SHP77 treated with DMSO at 0.1 percent for 48 hours (cell line): ENCODE results near the gene SLC25A48.

ENCODE experiments used
- DNase-seq: peaks from one replicate; lab custom pipeline; 2025; lab: John Stamatoyannopoulos, UW

Gene SLC25A48, protein sequence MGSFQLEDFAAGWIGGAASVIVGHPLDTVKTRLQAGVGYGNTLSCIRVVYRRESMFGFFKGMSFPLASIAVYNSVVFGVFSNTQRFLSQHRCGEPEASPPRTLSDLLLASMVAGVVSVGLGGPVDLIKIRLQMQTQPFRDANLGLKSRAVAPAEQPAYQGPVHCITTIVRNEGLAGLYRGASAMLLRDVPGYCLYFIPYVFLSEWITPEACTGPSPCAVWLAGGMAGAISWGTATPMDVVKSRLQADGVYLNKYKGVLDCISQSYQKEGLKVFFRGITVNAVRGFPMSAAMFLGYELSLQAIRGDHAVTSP

GRCh38 chr5:135834639-135835529 lies at the start of gene SLC25A48:
SLC25A48 (plus strand) TSS chr5:135834663; CDS start chr5:135834848, 185 bp downstream.
- DNase-seq = no peak

- DNase-seq = no peak
Observed at GRCh38 chr5:135800656-135801055, 33.8 kb upstream of the SLC25A48 start.

GRCh38 chr5:135810188-135810943 lies 24.1 kb upstream of the SLC25A48 start:
- DNase-seq = no peak

DNA sequence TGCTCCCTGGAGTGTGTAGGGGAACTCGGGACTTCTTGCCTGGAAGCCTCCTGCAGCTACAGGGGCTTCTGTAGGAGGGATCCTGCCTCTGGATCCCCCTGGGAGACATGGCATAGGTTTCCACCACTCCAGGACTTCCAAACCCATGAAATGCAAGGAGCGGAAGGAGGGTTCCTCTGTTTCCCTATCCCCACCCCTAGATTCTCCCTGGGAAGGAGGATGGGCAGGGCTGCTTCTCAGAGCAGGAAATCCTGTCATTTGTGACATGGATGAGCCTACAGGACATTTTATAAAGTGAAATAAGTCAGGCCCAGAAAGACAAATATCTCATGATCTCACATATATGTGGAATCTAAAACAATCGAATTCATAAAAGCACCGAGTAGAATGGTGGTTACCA lies 23.5 kb upstream of the SLC25A48 start:
- no peak for DNase-seq

DNA sequence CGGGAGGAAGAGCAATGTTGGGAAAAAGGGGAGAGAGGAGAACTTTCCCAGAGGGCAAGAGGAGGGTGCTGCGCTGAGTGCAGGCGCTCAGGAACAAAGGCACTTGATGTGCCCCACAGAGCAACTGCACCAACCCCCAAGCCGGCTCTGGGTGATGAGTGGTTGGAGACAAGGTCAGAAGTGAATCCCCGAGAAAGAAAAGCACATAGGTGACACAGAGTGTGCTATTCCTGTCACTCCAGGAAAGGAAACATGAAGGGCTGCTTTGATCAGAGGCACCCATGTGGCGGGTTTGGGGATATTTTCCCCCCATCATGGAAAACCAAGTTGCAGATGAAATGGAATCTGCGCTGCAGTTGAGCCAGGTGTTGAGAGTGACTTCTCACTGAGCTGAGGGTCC lies 20.7 kb upstream of the SLC25A48 start:
- no peak for DNase-seq

DNA sequence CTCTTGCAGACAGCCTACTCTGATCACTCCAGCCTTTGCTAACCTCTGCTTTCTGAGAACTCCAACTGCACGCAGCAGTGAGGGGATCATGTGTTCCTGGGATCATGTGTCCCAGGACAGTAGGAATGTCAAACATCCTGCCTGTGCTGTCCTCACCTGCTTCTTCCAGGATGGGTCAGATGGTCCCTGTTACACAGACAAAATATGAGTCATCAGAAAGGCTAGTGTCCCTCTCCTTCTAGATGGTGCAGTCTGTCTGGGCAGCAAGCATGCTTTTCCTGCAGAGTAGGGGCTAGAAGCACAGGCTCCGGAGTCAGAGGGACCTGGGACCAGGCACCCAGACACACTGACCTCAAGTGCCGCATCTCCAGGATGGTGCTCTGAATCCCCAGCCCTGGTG lies 20.1 kb upstream of the SLC25A48 start:
- no peak for DNase-seq

- DNase-seq = no peak
Observed at GRCh38 chr5:135814812-135815211, 19.7 kb upstream of the SLC25A48 start.

GRCh38 chr5:135821061-135821801 lies 13.2 kb upstream of the SLC25A48 start:
- DNase-seq = no peak

DNA sequence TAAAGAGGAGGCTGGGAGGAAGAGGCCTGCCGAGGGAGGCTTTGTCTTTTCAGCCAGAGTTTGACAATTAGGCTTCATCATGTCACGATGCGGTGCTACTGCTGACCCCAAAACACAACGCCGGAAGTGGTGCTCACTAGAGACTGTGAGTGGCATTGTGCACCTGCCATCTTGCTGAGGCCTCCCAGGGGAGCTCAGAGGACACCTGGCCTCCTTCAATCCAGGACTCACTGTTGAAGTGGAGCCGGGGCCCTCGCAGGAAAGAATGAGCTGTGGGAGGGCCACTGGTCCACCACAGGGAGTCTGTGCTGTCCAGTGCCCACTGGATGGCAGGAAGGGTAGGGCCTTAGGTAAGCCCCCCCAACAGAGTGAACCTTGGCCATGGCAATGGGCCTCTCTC lies 12.7 kb upstream of the SLC25A48 start:
- no peak for DNase-seq

DNA sequence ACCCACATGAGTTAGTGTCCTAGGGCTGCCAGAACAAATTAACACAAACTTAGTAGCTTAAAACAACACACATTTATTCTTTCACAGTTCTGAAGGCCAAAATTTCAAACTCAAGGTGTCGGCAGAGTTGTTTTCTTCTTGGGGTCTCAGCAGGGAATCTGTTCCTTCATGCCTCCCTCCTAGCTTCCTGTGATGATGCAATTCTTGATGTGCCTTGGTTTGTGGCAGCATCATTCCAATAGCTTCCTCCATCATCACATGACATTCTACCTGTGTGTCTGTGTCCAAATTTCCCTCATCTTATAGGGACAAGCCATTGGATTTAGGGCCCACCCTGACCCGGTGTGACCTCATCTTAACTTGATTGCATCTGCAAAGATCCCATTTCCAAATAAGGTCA lies 12.2 kb upstream of the SLC25A48 start:
- no peak for DNase-seq

- DNase-seq = no peak
Observed at GRCh38 chr5:135822959-135823358, 11.5 kb upstream of the SLC25A48 start.

DNA sequence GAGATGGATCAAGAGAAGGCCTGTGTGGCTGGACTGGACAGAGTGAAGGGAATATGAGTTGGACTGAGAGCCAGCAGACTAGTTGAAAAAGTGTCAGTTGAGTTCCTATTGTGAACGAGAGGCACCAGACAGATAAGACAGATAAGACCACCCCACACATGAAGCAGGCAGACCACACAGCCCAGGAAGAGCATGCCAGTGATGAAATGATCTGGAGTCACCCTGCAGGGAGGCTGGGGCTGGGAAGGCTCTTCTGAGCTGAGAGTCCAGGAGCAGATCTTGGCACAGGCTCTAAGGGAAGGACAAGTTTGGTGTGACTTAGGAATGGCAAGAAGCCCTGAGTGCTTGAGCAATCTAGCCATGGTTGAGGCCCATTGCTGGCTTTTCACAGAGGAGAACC lies 10.6 kb upstream of the SLC25A48 start:
- DNase-seq = no peak

DNA sequence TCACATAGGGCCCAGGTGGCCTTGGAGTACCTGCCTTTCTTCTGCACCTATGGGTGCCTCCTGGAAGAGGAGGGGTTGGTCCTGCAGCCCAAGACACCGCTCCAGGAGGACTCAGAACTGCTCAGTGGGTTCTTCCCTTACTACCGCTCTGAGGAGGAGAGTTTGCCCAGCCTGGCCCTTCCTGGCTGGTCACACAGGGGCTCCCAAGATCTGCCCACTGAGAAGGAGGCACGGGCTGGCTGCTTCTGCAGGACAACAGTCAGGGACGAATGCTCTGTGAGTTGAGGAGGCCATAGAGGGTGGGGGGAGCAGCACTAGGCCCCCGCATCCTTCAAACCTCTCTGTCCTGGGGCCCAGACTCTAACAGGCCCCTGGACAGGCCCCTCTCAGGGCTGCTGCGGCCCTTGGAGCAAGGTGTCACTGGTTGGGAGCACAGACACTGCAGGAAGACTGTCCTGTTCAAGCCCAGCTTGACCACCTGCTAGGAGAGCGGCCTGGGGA lies 9.9 kb upstream of the SLC25A48 start:
- no peak for DNase-seq

DNA sequence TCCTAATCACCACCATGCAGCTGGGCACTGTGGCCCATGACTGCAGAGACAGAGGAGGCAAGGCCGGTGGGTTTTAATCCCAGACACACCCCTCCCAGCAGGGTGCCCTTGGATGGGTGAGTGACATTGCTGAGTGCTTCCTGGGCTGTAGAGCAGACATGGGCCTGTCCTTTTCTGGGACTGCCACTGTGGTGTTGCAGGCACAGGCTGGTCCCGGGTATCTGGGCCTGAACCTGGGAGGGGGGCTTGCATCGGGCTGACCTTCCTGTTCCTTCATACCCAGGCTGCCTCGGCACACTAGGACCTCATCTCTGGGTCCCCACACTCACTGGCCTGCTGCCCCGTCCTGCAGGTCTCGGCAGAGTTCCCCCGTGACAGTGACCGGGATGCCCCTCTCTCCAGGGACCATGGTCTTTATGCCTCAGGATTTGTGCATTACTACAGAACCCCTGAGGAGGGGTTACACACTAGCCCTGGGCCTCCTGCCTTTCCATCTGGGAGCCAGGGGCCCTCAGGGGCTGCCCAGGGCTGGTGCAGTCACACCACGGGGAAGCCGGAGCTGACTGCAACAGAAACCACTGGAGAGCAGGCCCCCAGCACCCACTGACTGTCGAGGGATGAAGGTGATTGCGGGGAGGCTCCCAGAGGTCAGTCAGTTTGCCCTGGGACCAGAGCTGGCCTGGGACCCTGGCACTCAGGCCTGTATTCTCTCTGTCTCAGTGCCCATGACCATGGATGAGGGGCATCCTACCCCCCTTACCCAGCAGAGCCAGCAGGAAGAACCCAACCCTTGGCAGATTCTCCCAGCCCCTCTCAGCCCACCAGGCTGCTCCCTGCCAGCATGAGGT lies 8.9 kb upstream of the SLC25A48 start:
- no peak for DNase-seq

DNA sequence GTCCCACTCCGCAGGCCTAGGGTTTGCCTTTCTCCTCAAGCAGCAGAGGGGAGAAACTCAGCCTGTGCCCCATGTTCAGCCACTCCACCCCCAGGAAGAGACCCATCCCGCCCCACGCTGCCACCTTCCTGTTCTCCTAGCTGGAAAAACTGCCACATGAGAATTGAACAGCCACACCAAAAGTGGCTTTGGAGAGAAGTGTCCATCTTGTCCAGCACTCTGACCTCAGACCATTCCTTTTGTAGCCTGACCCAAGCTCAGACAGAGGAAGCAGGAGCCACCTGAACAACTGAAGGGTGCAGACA lies 8.3 kb upstream of the SLC25A48 start:
- DNase-seq = no peak

DNA sequence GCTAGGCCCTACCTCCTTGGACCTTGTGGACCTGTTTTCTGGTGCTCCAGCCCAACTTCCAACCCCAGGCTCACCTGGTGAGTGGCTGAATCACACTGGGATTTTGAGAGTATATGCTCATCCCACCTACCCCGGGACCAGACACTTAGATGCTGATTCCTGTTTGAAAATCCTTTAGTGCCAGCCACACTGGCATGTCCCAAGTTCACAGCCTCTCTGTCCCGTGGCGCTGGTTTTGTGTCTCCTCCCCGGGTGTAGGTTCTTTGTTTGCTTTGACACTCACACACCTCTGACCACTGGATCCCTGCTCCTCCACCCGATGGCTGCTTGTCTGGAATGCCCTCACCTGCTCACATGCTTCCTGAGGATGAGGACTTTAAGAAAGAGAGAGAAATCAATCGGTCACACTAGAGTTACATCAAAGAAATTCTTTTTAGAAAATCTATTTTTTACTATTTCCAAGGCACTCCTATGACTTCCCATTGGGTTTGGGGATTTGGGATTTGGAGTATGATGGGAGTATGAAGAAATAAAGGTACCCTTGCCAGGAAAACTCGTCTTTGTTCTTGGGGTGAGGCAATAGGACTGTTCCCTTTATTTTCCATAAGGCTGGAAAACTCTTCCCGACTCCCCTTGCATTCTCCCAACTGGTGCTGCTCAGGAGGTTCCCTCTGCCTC lies 7.3 kb upstream of the SLC25A48 start:
- DNase-seq = no peak

GRCh38 chr5:135827965-135828781 lies 6.3 kb upstream of the SLC25A48 start:
- no peak for DNase-seq

DNA sequence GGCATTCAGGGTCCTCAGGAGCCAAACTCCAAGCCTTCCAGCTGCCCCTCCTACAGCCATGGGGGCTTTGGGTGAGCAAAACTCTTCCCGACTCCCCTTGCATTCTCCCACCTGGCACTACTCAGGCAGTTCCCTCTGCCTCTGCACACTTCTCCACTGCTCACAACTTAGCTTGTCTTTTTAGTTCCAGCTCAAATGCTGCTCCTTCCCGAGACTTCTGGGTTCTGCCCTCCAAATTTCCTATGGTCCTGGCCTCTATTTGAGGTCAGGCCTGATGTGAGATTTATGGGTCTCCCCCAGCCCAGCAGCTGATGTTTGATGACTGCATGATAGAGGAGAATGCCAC lies 5.7 kb upstream of the SLC25A48 start:
- no peak for DNase-seq

GRCh38 chr5:135829179-135829578 lies 5.3 kb upstream of the SLC25A48 start:
- no peak for DNase-seq
